ENCODE results near the gene SYNPO2.

- TF ChIP-seq, protein P1, sequence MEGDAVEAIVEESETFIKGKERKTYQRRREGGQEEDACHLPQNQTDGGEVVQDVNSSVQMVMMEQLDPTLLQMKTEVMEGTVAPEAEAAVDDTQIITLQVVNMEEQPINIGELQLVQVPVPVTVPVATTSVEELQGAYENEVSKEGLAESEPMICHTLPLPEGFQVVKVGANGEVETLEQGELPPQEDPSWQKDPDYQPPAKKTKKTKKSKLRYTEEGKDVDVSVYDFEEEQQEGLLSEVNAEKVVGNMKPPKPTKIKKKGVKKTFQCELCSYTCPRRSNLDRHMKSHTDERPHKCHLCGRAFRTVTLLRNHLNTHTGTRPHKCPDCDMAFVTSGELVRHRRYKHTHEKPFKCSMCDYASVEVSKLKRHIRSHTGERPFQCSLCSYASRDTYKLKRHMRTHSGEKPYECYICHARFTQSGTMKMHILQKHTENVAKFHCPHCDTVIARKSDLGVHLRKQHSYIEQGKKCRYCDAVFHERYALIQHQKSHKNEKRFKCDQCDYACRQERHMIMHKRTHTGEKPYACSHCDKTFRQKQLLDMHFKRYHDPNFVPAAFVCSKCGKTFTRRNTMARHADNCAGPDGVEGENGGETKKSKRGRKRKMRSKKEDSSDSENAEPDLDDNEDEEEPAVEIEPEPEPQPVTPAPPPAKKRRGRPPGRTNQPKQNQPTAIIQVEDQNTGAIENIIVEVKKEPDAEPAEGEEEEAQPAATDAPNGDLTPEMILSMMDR (conservative IDR thresholded peaks at IDR 0.05 in 1 of 2, IDR thresholded peaks at IDR 0.05 in 1 of 2; ENCODE audit: extremely low read depth in 1 of 2, insufficient read depth in 1 of 2, low read depth in 1 of 2, low read length in 2 of 2) = no peak
- no peak for TF ChIP-seq EZH2 (IDR thresholded peaks at IDR 0.05; ENCODE audit: borderline replicate concordance, low read length)
Observed at GRCh38 chr4:118877797-118878196, 10.9 kb upstream of the SYNPO2 start.

Measured in mammary epithelial cell (primary cell).